Cortex of kidney (tissue), 1 donor: ENCODE data around the gene NR2F1-AS1.
"Not testable (repeated sequence)": the region's sequence is repeated elsewhere in the genome, so short reads cannot be mapped to it uniquely, and the experiment has no call there.

Experiments
- DNase-seq: peaks from one replicate; lab custom pipeline; 2025; lab: John Stamatoyannopoulos, UW

The NR2F1-AS1 gene

DNA sequence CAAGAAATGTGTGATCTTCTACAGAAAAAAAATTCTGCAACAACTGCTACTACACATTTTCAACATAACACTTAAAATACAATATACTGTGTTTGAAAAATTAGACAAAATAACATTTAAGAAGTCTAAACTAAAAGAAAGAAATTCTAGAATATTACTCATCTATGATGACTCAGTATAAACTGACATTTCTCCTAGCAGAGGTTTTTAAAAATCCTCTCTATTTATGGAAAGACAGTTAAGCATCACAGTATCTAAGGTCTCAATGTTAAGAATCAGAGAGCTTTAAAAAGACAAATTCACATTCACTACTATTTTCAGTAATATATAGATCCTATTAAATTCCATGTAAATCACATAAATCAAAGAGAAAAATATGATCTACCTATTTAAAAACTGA, 61.3 kb downstream of the NR2F1-AS1 start:
- DNase-seq = no peak

DNA sequence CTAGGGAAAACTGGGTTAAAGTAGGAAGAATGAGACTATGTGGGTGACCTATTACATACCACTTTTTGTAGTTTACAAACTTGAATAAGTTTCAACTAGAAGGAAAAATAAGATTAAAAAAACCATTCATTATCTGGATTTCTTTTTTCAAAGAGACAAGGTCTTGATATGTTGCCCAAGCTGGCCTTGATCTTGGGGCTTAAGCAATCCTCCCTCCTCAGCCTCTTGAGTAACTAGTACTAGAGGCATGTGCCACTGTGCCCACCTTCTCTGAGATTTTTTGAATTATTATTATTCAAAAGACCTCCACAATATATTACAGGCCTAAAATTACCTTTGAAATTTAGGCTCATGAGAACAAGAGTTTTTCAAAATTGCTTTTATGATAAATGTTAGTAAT, 63.2 kb downstream of the NR2F1-AS1 start:
- no peak for DNase-seq

DNA sequence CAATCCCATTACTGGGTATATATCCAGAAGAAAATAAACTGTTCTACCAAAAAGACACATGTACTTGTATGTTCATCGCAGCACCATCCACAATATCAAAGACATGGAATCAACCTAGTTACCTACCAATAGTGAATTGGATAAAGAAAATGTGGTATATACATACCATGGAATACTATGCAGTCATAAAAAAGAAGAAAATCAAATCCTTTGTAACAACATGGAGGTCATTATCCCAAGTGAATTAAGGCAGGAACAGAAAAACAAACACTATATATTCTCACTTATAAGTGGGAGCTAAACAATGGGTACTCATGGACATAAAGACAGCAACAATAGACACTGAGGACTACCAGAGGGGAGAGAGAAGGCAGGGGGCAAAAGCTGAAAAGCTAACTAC, 67.7 kb downstream of the NR2F1-AS1 start:
- DNase-seq = no peak

DNA sequence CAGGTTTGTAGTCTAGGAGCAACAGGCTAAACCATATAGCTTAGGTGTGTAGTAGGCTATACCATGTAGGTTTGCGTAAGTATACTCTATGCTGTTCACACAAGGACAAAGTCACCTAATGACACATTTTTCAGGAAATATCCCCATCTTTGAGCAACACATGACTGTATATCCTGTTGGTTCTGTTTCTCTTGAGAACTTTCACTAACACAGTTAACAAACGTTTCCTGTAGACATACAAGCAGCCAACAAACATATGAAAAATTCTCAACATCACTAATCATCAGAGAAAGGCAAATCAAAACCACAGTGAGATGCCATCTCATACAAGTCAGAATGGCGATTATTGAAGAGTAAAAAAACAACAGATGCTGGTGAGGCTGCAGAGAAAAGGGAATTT, 68.2 kb downstream of the NR2F1-AS1 start:
- DNase-seq = no peak

- DNase-seq = no peak
Observed at GRCh38 chr5:93511445-93511844, 69.6 kb downstream of the NR2F1-AS1 start.

GRCh38 chr5:93510626-93511380, 70.2 kb downstream of the NR2F1-AS1 start:
- no peak for DNase-seq

DNA sequence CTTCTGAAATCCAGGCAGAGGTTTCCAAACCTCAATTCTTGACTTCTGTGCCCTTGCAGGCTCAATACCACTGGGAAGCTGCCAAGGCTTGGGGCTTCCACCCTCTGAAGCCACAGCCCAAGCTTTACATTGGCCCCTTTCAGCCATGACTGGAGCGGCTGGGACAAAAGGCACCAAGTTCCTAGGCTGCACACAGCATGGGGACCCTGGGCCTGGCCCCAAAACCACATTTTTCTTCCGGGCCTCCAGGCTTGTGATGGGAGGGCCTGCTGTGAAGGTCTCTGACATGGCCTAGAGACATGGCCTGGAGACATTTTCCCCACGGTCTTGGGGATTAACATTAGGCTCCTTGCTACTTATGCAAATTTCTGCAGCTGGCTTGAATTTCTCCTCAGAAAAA, 75.5 kb downstream of the NR2F1-AS1 start:
- not testable (repeated sequence) for DNase-seq

- DNase-seq = no peak
Observed at GRCh38 chr5:93503598-93504067, 77.4 kb downstream of the NR2F1-AS1 start.

GRCh38 chr5:93497096-93497495, 83.9 kb downstream of the NR2F1-AS1 start:
- DNase-seq = no peak

DNA sequence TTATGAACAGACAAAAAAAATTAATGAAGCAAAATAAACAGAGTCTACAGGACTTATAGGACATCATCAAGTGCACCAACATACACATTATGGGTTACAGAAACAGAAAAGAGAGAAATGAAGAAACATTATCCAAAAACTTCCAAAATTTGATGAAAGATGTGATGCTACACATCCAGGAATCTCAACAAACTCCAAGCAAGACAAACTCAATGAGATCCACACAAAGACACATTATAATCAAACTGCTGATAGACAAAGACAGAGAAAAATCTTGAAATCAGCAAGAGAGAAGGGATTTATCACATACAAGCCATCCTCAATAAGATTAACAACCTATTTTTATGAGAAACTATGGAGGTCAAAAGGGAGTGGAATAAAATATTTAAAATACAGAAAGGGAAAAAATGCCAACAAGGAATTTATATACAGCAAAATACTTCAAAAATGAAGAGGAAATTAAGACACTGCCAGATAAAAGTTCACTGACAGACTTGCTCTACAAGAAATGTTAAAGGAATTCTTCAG, 101.0 kb downstream of the NR2F1-AS1 start:
- no peak for DNase-seq

DNA sequence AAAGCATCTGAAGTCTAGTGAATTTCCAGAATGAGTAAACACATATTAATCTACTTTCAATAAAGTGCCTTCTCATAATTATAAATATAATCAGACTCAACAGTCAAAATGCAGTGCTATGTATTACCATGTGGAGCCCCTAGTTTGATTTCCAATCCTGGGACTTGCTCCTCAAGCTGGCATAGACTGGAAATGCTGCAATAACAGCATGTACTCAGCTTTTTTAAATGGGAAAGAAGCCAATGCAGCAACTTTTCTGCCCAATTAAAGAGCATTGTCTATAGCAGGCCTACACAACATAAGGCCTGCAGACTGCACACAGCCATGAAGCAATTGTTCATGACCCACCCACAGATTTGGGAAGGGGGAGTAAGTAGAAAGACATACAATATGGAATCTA, 103.2 kb downstream of the NR2F1-AS1 start:
- no peak for DNase-seq

GRCh38 chr5:93476251-93476742, 104.7 kb downstream of the NR2F1-AS1 start:
- no peak for DNase-seq

DNA sequence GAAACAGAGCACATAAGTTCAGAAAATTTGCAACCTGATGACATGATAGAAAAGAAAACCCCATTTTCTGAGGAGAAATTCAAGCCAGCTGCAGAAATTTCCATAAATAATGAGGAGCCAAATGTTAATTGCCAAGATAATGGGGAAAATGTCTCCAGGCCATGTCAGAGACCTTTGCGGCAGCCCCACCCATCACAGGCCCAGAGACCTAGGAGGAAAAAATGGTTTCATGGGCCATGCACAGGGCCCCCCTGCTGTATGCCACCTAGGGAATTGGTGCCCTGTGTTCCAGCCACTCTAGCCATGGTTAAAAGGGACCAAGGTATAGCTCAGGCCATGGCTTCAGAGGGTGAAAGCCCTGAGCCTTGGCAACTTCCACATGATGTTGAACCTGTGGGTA, 118.1 kb downstream of the NR2F1-AS1 start:
- DNase-seq = no peak

- DNase-seq = no peak
Observed at GRCh38 chr5:93461756-93462155, 119.3 kb downstream of the NR2F1-AS1 start.

- no peak for DNase-seq
Observed at GRCh38 chr5:93460286-93460685, 120.7 kb downstream of the NR2F1-AS1 start.

- DNase-seq = not testable (repeated sequence)
Observed at GRCh38 chr5:93456796-93457195, 124.2 kb downstream of the NR2F1-AS1 start.

DNA sequence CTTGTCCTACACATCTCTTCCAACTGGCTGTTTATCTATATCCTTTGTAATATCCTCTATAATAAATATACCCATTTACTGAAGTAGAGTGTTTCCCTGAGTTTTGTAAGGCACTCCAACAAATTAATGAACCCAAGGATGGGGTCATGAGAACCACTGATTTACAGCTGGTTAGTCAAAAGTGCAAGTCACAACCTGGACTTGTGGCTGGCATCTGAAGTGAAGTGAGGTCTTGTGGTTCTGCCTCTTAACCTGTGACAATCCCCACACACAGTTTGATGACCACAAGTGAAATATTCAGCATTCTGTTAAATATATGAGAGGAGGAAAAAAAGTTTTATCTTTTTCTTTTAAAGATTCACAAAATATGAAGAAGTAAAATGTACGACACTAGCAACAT, 126.1 kb downstream of the NR2F1-AS1 start:
- DNase-seq = no peak

- DNase-seq = no peak
Observed at GRCh38 chr5:93452255-93452654, 128.8 kb downstream of the NR2F1-AS1 start.

- DNase-seq = no peak
Observed at GRCh38 chr5:93438124-93438523, 142.9 kb downstream of the NR2F1-AS1 start.

DNA sequence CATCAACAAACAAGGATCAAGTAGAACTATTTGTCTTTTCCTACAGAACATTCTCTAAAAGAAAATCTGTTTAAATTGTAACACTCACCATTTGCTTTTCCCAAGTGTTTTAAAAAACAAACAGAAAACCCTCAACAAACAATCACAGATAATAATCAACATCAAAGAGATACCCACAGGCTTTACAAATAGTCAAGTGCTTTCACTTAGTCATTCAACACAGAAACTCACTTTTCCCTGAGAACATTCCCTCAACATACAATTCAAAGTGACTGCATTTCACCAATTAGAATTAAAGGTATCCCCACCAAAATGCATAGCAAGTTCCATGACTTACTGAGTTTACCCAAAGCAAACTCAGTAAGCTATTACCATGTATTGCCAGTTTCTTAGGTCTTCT, 144.9 kb downstream of the NR2F1-AS1 start:
- no peak for DNase-seq

DNA sequence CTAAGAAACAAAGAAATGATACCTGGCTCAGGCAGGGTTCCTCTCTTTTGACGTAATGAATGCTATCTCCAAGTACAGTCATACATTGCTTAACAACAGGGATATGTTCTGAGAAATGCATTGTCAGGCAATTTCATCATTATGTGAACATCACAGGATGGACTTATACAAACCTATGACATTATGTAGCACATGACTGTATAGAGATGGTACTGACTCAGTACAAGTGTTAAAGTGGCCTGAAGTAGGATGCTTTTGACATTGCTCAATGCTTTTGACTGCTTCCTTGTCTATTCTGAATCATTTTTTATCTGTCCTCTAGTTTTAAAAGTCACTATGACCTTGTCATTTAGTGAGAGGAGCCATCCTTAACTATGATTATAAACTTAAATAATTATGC, 147.6 kb downstream of the NR2F1-AS1 start:
- DNase-seq = no peak

DNA sequence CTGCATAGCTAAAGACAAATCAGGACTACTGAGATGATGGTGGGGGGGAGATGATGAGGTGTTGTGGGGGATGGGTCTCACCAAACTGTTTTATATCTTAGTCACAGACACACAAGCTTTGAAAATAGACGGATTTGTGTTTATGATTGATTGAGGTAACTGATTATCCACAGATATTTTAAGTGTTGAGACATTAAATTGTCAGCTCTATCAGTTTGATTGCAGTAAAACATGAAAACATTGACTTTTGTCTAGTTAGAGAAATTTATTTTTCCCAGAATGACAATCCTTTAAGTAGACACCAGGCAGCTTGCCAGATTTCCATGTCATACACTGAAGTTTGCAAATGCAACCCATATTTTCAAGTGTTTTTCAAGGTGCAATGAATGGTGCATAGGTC, 149.8 kb downstream of the NR2F1-AS1 start:
- no peak for DNase-seq

GRCh38 chr5:93430673-93431199, 150.3 kb downstream of the NR2F1-AS1 start:
- no peak for DNase-seq
